HG03108 (cell line): ENCODE measurements around the gene WDR41.
"Not testable (repeated sequence)": the region's sequence is repeated elsewhere in the genome, so short reads cannot be mapped to it uniquely, and the experiment has no call there.

Experiments used
- ATAC-seq: cut with Tn5 transposase; IDR thresholded peaks from one replicate; pipeline ENCODE4 v1.9.1; 2021; ENCODE audit warnings: moderate library complexity; ENCODE audit not compliant: unreplicated experiment

WDR41 gene, protein sequence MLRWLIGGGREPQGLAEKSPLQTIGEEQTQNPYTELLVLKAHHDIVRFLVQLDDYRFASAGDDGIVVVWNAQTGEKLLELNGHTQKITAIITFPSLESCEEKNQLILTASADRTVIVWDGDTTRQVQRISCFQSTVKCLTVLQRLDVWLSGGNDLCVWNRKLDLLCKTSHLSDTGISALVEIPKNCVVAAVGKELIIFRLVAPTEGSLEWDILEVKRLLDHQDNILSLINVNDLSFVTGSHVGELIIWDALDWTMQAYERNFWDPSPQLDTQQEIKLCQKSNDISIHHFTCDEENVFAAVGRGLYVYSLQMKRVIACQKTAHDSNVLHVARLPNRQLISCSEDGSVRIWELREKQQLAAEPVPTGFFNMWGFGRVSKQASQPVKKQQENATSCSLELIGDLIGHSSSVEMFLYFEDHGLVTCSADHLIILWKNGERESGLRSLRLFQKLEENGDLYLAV

DNA sequence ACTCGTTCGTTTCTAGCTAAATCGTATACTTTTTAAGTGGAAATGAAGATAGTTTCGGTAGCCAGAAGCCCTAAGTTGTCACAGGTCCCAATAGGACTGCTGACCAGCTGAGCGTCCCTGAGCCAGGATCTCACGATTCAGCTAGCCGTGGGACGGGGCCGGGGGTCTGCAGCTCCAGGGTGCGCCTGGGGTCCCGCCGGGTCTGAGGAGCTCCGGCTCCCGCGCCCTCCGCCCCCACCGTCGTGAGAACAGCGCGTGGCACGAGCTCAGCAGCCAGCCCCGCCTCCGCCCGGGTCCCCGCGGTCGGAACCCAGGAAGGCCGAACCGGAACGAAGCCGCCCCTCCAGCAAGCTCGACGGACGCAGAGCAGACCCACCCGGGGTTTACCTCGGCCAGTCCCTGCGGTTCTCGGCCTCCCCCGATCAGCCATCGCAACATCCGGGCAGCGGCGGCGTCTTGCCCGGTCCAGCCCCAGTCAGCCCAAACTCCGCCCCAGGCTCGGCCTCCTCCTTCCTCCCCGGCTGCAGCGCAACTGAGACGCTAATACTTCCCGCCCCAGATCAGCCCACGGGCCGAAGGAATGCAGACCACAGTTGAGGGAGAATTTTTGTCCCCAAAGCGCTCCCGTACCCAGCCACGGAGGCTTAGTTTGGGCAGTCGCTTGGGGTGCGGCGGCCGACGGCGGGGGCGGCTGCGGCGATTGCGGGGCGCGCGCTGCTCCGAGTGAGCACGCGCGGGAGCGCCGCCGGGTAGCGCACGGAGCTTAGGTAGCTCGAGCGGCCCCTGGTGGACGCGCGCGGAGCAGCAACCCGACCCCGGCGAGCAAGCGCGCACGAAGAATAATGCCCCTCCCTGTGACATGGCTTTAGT, at the start of gene WDR41:
Gene WDR41 (minus strand): TSS at position 534 of the 870 bp plus-strand sequence. CDS start 96 bp downstream, at position 438.
- ATAC-seq: peak; percentile 89

DNA sequence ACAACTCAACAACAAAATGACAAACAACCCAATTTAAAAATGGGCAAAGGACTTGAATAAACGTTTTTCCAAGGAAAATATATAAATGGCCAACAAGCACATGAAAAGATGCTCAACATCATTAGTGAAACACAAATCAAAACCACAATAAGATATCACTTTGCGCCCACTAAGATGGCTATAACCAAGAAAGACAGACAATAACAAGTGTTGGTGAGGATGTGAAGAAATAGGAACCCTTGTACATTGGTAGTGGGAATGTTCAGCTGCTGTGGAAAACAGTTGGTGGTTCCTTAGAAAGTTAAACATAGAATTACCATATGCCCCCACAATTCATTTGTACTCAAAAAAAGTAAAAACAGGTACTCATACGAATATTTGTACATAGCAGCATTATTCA, 39.2 kb upstream of the WDR41 start:
- ATAC-seq: no peak

- ATAC-seq: no peak
Observed at GRCh38 chr5:77518304-77518703, 26.2 kb upstream of the WDR41 start.

- ATAC-seq: no peak
Observed at GRCh38 chr5:77514457-77514856, 22.3 kb upstream of the WDR41 start.

- no peak for ATAC-seq
Observed at GRCh38 chr5:77513321-77513720, 21.2 kb upstream of the WDR41 start.

DNA sequence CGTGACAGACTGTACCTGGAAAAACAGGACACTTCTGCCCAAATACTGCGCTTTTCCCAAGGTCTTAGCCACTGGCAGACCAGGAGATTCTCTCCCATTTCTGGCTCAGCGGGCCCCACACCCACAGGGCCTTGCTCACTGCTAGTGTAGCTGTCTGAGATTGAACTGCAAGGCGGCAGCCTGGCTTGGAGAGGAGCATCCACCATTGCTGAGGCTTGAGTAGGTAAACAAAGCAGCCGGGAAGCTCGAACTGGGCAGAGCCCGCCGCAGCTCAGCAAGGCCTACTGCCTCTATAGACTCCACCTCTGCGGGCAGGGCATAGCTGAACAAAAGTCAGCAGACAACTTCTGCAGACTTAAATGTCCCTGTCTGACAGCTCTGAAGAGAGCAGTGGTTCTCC, 9.0 kb upstream of the WDR41 start:
- ATAC-seq: not testable (repeated sequence)

- ATAC-seq: no peak
Observed at GRCh38 chr5:77499973-77500372, 7.9 kb upstream of the WDR41 start.

GRCh38 chr5:77499441-77499840, 7.3 kb upstream of the WDR41 start:
- no peak for ATAC-seq

DNA sequence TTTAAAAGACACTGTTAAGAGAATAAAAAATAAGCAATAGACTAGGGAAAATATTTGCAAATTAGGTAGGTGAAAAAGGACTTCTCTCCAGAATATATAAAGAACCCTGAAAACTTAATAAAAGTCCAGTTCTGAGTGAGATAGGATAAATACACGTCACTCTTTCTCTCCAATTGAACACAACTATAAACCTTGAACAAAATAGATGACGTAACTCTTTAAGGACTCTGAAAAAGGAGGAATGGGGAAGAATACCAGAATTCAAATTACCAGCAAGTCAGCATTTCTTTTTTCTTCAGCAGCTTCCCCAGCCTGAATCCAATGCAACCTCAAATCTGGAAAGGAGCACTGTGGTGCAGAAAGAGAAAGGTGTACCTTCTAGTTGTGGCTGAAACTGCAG, 6.8 kb upstream of the WDR41 start:
- ATAC-seq: no peak

DNA sequence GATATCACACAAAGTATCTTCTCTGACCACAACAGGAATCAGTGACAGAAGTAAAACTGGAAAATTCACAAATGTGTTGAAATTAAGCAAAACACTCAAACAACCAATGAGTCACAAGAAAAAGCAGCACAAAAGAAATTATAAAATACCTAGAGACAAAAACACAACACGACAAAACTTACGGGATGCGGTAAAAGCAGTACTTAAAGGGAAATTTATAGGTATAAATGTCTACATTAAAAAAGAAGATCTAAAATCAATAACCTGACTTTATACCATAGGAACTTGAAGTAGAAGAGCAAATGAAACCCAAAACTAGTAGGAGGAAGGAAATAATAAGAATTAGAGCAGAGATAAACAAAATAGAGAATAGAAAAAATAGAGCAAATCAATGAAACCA, 2.8 kb upstream of the WDR41 start:
- no peak for ATAC-seq

DNA sequence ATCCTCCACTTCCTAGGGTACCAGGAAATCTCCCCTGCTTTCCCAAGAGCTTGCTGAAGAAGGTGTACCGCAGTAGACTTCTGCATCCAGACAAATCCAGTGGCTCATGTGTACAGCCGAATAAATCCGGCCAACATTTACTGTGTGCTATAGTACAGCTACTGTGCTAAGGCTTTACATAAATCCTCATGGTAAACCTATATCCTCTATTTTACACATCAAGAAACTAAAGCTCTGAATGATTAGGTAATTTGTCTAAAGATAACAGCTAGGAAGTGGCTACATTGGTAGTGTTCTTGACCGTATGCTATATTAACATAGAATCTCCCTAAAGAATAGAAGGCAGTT, 511 bp upstream of the WDR41 start:
- ATAC-seq: peak; percentile 10

- not testable (repeated sequence) for ATAC-seq
Observed at GRCh38 chr5:77490741-77491344, 1.3 kb downstream of the WDR41 start.

- no peak for ATAC-seq
Observed at GRCh38 chr5:77486344-77486962, 5.7 kb downstream of the WDR41 start.

- ATAC-seq: no peak
Observed at GRCh38 chr5:77483682-77484081, 8.4 kb downstream of the WDR41 start.

DNA sequence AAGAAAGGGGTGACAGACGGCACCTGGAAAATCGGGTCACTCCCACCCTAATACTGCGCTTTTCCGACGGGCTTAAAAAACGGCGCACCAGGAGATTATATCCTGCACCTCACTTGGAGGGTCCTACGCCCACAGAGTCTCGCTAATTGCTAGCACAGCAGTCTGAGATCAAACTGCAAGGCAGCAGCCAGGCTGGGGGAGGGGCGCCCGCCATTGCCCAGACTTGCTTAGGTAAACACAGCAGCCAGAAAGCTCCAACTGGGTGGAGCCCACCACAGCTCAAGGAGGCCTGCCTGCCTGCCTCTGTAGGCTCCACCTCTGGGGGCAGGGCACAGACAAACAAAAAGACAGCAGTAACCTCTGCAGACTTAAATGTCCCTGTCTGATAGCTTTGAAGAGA, 17.1 kb downstream of the WDR41 start:
- ATAC-seq: not testable (repeated sequence)

DNA sequence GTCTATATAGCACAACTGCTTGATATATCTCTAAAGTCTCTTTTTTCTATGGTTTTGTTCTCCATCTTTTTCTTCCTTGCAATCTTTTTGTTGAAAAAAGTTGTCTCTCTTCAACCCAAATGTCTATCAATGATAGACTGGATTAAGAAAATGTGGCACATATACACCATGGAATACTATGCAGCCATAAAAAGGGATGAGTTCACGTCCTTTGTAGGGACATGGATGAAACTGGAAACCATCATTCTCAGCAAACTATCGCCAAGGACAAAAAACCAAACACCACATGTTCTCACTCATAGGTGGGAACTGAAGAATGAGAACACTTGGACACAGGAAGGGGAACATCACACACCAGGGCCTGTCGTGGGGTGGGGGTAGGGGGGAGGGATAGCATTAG, 23.2 kb downstream of the WDR41 start:
- ATAC-seq: not testable (repeated sequence)

- ATAC-seq: no peak
Observed at GRCh38 chr5:77463905-77464304, 28.2 kb downstream of the WDR41 start.

GRCh38 chr5:77461287-77461686, 30.8 kb downstream of the WDR41 start:
- ATAC-seq: no peak

GRCh38 chr5:77454123-77454522, 38.0 kb downstream of the WDR41 start:
- no peak for ATAC-seq

- ATAC-seq: no peak
Observed at GRCh38 chr5:77452351-77452750, 39.8 kb downstream of the WDR41 start.

- ATAC-seq: no peak
Observed at GRCh38 chr5:77449981-77450380, 42.1 kb downstream of the WDR41 start.
